Right lung (tissue), 5 donors: ENCODE data around the gene TNPO3. TPM values are rescaled to one million over a fixed set of nuclear protein-coding genes. Genes with fewer than 3 reads are reported as not detected.
A peak's percentile ranks its signal among the peaks of the same experiment; 100 is the strongest.
"Not testable (repeated sequence)": the region's sequence is repeated elsewhere in the genome, so short reads cannot be mapped to it uniquely, and the experiment has no call there.

Source experiments
- DNase-seq, 2 donors: peaks; one replicate each; pipeline ENCODE4 v3.0.0-alpha.2; 2013
- polyA plus RNA-seq, 5 donors: library from polyadenylated mRNA; unstranded; fragments of 120-200 nt; gene quantifications; one replicate each; pipeline versions ENCODE4 v1.2.1 to v1.2.3, GENCODE V29; 2013; ENCODE audit warnings: inconsistent platforms in 1 of 5, low replicate concordance in 1 of 5; ENCODE audit not compliant: insufficient read length in 5 of 5, insufficient read depth in 1 of 5

The TNPO3 gene
- polyA plus RNA-seq, 5 donors = 28.8 to 40.4 (median 36.3) TPM

DNA sequence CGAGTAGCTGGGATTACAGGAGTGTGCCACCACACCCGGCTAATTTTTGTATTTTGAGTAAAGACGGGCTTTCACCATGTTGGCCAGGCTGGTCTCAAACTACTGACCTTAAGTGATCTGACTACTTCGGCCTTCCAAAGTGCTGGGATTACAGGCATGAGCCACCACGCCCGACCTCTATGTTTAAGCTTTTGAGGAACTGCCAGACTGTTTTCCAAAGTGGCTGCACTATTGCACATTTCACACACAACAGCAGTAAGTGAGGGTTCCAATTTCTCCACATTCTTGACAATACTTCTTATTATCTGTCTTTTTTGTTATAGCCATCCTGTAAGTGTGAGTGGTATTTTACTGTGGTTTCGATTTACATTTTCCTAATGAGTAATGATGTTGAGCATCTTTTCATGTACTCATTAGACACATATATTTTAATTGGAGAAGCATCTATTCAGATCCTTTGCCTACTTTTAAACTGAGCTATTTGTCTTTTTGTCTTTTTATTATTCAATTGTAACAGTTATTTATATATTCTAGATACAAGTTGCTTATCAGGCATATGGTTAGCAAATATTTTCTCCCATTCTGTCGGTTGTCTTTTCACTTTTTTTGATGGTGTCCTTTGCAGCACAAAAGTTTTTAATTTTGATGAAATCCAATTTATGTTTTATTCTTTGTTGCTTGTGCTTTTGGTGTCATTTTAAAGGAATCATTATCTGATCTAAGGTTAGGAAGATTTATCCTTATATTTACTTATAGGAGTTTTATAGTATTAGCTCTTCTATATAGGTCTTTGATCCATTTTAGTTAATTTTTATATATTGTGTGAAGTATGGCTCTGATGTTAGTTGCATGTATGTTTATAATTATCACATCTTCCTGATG, 130.0 kb downstream of the TNPO3 start:
- DNase-seq = no peak

DNA sequence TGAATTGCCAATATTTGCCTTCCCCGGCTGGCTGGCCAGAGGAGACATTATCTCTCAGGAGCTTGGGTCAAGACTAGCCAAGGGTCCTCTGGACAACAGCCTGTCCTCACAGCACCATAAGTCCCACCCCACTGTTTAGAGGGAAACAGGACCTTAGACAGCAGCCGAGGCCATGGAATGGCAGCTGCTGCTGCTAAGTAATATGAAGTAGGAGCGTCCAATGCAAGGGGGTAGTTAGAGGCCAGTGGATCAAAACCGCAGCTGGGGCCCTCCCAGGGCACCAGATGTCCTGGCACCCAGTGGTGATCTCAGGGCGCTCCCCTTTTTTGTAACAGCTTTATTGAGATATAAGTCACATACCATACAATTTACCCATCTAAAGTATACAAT, 131.5 kb downstream of the TNPO3 start:
- no peak for DNase-seq

DNA sequence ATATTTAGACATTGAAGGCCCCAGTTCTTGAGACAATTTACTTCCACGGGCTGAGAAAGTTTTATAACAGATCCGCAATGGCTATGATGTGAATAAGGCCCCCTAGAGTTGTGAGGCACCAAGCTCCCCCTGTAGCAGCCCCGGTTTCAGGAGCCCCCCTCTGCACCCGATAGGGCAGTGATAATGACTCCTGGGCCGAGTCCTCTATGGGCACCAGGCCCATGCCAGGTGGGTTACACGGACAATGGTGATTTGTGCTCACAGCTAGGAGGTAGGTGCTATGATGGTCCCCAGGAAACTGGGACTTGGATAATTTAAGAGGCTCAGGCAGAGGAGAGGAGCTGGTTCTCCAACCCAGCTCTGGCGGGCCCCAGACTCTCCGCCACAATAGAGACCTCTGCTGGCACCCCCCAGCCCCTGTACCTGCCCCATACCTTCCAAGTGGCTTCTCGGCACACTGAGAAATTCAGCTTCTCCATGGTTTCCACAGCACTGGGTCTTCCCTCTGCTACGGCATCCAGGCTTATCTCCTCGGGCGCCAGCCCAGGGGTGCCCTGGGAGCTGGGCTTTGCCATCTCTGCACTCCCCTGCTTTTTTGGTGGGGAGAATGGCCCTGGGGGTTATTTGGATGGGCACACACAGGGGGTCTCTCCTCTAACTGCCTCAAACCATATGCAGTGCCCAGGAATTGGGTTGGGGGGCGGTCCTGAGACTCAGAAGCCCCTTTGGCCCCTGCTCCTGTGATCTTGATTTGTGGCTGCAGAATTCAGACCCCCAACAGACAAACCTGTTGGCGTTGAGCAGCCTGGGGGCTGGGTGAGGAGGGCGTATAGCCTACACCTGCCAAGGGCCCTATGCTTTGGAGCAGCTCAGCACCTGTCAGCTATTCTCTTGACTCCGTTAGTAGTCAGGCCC, 132.2 kb downstream of the TNPO3 start:
- no peak for DNase-seq

DNA sequence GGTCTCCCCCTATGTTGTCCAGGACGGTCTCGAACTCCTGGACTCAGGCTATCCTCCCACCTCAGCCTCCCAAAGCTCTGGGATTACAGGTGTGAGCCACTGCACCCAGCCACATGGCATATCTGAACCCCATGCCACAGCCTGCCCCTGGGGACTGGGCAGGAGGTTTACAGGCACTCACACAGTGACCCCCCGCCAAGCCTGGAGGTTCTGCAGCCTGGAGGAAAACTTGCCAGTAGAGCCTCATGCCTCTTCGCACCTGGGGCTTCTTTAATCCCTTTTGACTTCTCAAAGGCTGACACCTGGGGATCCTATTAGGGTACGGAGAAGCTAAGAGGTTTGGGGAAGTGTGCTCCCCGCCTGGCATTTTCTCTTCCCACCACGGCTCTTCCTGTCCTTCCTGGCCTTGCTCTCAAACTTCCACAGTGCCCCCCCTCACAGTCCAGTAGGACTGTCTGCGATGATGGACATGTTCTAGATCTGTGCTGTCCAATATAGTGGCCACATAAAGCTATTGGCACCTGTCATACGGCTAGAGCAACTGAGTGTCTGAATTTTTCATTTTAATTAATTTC, 133.0 kb downstream of the TNPO3 start:
- DNase-seq = no peak

DNA sequence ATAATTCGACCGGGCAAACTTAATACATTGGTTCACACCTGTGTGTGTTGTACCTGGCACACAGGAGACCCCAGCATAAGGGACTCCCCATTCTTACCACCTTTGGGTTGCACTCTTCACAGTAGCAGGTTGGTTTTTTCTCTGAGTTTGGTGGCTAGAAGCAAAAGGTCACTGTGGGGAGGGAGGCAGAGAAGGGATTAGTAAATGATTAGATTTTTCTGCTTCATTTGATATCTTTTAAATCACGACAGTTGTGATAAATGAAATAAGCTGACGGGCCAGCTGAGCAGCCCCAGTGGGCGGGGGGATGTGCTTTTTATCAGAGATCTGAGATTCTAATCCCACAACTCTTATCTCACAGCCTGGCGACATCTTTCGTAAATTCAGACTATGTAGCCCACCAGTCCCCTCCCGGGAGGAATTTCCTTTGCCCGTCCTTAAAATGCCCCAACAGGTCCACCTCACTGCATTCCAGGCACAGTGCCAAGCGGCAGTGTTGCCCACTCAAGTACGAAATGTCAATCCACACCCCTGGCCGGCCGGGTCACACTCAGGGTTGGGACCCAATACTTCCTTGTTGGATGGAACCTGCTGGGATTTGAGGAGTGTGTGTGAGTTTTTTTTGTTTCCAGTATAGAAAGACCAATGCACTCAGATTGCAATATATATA, 133.9 kb downstream of the TNPO3 start:
- no peak for DNase-seq

DNA sequence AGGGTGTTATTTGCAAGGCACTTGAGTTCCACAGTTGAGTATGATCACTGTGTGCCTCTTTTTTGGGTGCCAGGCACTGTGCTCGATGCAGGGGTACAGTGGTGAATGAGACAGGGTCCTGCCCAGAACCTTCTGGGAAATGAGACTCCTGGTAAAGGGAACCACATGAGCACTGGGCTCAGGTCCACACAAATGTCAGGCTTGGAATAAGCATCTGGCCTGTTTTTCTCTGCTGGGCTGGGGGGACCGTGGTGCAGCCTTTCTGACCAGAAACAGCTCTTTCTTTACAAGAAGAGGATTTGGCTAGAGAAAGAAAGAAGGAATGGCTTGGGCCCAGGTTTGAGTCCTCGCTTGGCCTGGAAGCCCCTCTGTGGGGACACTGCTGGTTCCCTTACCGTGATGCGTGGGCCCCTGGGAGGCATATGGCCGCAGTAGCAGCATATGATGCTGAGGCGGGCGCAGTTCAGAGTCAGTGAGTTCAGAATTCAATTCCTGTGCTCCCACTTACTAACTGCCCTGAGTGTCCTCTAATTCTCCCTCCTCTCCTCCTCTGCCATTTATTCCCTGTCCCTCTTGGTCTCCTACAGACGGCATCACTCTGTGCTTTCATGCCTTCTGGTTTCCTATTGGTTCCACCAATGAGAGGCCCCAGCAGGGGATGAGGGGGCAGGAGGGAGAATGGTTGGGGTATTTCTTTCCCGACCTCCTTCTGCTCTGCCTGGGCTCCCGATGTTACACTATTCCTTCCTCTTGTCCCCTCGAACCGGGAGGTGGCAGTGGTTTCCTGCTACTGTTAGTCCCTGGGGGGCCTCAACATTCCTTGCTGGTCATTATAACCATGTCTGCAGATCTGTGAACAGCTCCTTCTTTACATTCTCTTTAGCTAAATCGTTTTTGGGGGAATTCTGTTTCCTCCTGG, 134.8 kb downstream of the TNPO3 start:
- DNase-seq = no peak

DNA sequence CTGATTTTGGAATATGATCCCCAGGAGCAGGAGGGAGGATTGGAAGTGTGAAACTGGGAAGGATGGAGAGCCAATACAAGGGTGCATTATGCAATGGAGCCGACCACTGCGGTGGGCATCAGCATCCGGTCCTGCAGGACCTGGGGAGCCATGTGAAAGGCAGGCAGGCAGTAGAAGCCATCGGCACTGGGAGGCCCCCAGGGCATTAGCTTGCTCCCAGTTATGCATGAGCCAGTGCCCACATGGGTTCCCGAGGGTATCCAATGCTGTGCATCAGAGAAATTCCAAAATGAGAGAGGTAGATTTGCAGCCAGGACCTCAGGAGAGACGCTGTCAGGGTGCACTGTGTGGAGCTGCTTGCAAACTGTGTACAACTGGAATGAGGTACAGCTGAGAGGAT, 135.7 kb downstream of the TNPO3 start:
- DNase-seq = no peak

DNA sequence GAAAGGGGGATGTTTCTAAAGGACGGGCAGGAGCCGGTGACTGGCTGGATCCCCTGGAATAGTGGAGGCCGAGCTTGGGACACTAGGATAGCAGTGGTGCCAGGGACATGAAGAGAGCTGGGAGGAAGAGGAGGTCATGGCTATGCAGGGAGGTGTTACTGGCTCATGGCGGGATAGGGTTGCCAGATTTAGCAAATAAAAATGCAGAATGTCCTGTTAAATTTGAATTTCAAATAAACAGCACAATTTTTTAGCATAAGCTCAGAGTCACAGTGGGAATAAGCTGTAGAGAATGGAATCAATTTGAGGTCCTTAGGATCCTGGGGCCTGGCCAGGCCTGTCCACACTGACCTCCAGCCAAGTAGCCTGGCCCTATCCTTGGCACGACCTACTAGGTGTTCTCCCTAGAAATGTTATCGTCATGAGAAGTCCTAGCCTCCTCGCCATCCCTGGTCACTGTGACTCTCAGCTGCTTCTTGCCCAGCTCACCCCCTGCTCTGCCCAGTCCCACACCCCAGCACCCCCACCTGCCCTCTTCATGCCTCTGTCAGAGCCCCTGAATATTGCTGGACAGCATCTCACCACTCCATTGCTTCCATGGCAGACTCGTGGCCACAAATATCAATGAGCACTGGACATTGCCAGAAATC, 136.8 kb downstream of the TNPO3 start:
- no peak for DNase-seq

DNA sequence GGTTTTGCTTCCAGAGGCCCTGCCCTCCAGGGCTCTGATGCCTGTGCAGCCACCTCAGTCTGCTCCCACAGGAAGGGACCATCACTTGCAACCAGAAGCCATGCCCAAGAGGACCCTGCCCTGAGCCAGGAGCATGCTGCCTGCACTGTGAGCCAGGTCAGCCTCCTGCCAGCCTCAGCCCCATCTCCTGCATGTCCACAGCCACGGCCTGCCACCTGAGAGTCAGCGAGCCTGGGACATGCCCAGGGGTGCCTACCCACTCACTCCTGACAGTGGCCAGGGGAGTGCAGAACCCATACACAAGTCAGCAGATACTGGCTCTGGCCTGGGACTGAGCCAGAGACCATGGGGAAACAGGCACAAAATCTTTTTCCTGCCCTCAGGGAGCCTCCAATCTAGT, 137.8 kb downstream of the TNPO3 start:
- DNase-seq = no peak

DNA sequence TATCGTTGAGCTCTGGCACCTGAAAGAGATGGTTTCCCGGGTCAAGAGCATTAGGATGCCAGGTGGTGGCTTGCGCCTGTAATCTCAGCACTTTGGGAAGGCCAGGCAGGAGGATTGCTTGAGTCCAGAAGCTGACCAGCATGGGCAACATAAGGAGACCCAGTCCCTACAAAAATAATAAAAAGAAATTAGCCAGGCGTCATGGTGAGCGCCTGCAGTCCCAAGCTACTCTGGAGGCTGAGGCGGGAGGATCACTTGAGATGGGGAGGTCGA, 138.3 kb downstream of the TNPO3 start:
- no peak for DNase-seq

DNA sequence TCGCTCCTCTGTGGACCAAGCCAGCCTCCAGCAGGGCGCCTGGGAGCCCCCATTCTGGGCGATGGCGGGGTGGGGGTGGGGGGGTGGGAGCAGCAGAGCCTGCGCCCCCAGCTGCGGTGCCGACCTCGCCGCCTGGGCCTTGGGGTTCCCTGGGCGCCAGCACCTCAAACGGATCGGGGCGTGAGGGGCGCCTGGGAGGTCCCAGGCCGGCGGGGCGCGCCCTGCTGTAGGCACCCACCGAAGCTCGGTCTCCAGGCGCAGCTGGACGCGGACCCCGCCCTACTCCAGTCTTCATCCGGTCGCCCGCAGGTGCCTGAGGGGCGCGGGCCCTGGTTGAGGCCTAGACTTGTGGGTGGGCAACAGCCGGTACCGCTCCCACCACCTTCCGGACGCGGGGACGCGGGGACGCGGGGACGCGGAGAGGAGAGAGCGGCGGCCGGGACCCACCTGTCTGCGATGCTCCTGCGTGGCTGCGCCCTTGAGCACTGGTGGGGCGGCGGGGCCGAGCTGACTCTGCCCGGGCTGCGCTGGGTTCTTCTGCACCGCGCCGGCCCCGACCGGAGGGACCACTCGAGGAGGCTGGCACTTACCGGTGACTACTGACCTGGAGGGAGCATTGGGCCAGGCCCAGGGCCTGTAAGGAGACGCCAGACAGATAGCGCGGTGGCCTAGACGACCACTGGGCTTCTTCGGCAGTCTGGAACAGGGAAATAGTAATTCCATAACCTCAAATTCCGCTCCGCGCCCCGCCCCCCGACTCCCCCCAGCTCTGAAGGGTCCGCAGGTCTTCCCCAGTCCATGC, 138.9 kb downstream of the TNPO3 start:
- DNase-seq = no peak

DNA sequence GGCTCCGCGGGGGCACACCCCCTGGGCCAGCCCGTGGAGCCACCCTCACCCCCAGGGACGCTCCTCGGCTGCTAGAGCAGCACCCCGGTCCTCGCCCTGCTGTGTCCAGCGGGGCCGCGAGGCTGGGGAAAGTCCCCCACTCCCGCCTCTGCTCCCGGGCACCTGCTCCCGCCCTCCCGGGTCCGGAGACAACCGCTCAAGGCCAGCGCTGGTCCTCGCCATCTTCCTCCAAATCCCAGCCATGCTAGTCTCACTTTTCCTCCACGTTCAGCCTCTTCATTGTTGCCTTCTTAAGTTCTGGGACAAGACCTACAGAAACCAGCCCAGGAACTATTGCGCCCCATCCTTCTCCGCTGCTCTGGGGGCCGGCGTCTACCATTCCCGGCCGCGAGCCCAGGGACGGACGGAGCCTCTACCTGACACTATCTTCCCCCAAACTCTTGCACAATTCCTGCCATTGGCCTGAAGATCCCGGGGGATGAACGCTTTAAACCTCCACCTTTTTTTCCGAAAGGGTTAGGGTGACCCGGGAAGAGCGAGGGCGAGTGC, 139.6 kb downstream of the TNPO3 start:
- DNase-seq = no peak

DNA sequence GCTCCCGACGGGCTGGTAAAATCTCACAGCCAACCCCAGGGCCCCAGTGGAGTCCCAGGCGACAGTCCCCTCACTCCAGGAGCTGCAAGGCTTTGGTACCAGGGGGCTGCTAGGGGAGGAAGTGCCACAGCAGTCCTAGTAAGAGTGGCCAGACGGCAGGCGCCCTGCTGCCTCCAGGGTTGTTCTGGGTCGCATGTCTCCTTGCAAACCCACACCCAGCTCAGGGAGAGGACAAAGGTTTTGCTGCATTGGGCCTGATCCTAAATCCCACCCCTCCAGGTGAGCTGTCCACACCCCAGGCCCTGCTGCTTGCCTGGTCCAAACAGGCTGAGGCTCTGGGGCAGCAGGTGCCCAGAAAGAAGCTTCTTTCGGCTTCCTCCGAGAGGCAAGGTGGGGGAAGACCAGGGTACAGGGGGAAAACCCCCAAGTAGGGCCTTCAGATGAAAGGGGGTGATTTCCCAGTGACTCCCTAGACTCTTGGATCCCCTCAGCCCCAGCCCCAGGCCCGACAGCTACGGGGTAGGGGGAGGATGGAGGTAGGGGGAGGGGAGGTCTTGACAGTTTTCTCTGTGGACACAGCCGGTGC, 140.3 kb downstream of the TNPO3 start:
- no peak for DNase-seq

DNA sequence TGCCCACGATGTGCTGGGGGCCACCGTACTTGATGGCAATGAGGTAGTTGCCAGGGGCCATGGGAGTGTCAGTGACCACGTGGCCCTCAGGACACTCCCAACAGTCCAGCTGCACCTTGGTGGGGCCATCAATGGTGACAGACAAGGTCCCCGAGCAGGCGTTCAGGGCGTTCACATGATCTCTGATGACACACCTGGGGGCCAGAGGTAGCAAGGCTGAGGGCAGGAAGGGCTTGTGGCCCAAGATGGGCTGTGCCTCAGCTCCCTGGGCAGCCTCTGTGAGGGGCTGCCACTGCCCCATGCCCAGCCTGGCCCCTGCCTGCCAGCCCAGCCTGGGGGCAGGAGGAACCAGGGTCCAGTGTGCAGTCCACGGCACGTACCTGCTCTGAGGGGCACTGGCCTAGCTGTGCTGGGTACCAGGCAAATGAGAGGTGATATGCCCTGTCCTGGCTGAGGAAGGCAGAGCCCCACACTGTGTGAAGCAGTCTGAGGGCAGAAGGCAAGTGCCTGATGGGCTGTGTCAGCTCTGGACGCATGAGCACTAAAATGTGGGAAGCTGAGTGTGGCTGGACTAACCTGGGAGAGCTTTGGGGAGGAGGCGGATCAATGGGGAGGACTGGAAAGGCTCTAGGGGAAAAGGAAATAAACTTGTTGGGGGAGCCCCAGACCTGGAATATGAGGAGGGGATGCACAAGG, 140.9 kb downstream of the TNPO3 start:
- DNase-seq = no peak

DNA sequence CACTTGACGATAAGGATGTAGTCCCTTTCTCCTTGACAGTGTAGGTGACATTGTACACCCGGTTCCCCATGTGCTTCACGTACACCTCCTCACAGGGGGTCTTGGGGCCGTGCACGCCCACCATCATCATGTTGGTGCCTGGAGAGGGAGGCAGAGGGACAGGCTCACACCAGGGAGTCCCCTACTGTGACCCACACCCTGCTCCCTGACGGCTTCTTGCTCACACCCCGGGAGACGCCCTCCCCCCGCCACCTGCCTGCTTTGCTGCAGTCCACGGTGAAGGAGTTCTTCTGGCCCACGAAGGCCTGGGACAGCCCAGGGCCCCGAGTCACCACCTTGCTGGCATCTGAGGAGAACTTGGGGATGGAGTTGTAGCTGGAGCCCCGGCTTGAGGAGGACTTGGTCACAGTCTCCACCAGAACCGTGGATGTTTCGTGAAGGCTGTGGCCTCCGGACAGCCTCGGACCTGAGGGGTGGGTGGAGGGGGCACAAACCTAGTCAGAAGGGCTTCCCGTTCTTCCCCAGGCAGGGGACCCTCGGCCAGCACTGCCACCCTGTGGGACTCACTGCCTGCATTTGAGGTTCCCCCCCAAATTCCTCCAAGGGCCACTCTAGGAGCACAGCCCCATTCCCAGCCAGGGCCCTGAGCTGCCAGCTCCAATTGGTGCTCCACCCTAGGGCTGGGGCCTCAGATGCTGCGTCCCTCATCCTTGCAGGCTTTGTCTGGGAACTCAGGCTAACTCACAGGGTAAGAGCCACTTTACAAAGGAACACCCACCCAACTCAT, 142.0 kb downstream of the TNPO3 start:
- not testable (repeated sequence) for DNase-seq

DNA sequence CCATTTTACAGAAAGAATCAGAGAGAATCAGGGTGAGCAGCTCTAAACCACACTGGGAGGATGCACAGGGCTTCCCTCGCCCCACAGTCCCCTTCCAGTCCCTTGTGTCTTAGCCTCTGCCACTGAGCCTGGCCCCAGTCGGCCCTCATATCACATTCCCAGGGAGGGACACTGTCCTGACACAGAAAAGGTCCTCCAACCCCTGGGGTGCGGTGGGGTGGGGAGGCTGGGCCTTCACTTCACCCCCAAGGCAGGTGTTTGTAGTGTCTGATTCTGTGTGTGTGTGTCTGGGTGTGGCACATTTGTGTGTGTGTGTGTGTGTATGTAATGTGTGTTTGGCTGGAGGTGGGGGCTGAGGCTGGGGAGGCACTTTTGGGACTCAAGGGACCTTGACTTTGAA, 142.6 kb downstream of the TNPO3 start:
- DNase-seq = no peak

DNA sequence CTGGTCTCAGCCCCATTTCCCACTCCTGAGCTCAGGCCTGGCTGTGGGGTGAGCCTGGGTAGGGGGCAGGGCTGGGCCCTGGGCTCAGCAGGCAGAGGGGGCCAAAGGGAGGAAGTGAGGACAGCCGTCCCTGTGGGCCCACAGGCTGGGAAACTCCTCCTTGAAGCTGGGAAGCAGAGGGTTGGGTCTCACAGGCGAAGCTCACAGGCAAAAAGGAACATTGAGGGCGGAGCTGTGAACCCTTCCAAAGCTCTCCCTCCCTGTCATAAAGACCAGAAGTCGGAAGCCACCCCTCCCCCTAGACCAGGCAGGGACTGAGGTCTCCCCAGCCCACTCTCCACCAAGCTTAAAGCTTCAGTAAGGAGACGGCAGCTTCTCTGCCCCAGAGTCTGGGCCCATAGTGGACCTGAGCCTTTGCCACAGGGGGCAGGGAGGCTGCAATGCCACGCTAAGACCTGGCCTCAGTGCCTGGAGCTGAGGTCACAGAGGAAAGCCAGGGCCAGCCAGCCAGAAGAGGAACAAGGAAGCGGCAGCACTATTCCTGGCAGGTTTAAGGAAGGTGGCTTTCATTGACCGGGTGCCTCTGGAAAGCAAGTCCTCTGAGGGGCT, 143.4 kb downstream of the TNPO3 start:
- peak in 1 of 2 donors; percentile 42 for DNase-seq
